Measurements from ENCODE around the gene MED12.

DNA sequence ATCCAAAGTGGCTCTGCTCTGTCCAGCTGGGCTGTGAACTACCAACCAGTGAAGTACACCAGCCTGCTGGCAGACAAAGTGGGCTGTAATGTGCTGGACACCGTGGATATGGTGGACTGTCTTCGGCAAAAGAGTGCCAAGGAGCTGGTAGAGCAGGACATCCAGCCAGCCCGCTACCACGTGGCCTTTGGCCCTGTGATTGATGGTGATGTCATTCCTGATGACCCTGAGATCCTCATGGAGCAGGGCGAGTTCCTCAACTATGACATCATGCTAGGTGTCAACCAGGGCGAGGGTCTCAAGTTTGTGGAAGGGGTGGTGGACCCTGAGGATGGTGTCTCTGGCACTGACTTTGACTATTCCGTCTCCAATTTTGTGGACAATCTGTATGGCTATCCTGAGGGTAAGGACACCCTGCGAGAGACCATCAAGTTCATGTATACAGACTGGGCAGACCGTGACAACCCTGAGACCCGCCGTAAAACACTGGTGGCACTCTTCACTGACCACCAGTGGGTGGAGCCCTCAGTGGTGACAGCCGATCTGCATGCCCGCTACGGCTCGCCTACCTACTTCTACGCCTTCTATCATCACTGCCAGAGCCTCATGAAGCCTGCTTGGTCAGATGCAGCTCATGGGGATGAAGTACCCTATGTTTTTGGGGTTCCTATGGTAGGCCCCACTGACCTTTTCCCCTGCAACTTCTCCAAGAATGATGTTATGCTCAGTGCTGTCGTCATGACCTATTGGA is 48.8 kb downstream of the MED12 start:
- no peak for TF ChIP-seq CTCF (conservative IDR thresholded peaks at IDR 0.05; ENCODE audit: low read depth, low read length)
- no peak for TF ChIP-seq EZH2 (IDR thresholded peaks at IDR 0.05; ENCODE audit: borderline replicate concordance, low read depth, low read length, poor library complexity, severe bottlenecking)

Measured in A673 (cell line).